GM19328 (cell line): ENCODE measurements around the gene HOXC6.
A peak's percentile ranks its signal among the peaks of the same experiment; 100 is the strongest.

Experiments
- ATAC-seq: cut with Tn5 transposase; IDR thresholded peaks from one replicate; pipeline ENCODE4 v1.9.1; 2021; ENCODE audit warnings: mild to moderate bottlenecking, moderate library complexity; ENCODE audit not compliant: unreplicated experiment

Gene HOXC6

DNA sequence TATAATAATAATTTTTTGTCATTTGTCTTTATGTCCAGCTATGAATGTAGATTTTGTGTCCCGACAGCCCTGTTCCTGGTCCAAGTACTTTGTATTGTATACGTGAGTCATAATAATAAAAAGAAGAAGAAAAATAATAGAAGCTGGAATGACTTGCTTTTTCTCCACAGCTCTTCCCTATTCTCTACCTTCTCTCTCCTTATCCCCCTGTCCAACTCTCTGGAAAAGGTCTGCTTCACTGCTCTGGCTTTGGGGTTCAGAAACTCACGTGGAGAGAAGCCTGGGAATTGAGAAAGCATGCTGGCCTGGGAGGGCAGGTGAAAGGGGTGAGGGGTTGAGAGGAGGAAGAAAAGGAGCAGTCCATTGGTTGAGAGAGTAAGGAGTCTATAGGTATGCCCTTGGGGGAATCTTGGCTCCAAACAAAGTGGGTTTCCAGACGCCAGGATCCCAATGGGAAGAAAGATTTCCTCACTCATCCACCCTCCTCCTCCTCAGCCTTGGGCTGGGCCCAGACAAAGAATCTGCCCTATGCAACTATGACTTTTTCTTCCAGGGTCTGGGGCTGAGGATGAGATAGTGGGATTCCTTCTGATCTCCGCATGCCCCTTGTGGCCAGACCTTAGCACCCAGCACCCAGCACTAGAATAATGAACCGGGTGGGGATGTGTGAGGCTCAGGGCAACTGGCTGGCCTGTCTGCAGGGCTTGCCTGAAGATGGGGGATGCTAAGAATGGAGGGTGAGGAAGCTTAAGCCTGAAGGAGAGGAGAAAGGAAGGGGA lies 15.4 kb upstream of the HOXC6 start:
- ATAC-seq = no peak

- no peak for ATAC-seq
Measured at GRCh38 chr12:54014377-54015017, 13.7 kb upstream of the HOXC6 start.

- ATAC-seq = no peak
Measured at GRCh38 chr12:54015018-54015931, 13.0 kb upstream of the HOXC6 start.

GRCh38 chr12:54016051-54016450 lies 12.2 kb upstream of the HOXC6 start:
- no peak for ATAC-seq

GRCh38 chr12:54016478-54016964 lies 11.7 kb upstream of the HOXC6 start:
- no peak for ATAC-seq

GRCh38 chr12:54017027-54017788 lies 11.0 kb upstream of the HOXC6 start:
- no peak for ATAC-seq

- ATAC-seq = peak; percentile 82
Measured at GRCh38 chr12:54017878-54018467, 10.3 kb upstream of the HOXC6 start.

- ATAC-seq = no peak
Measured at GRCh38 chr12:54018468-54018984, 9.7 kb upstream of the HOXC6 start.

DNA sequence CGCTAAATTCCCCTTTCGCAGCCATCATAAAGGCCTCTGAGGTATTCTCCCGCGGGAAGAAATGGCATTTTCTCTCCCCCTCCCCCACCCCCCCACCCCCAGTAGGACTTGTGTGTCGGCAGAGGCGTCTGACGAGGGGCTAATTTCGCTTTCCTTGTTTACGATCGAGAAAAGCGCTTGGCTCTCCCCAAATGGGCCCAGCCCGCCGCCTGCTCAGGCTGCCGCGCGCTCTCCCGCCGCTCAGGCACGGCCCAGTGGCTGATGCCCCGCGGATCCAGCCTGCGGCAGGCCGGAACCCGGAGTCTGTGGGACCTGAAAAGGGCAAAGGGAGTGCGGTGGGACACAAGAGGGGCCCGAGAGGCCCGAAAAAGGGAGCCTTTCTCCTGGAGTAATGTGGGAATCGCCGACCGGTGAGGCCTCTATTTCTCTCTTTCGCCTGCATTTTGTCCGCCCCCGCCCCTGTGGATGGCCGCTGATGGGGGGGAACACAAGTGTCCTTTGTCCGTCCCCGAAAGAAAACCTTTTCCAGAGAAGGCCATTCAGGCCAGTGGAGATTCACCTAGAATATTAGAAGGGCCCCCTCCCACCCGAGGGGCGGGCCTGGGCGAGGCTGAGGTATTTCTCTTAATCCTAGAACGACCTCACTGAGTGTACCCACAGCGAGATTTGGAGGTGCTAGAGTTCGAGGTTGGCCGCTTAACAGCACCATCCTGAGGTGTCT lies 9.0 kb upstream of the HOXC6 start:
- ATAC-seq = no peak

DNA sequence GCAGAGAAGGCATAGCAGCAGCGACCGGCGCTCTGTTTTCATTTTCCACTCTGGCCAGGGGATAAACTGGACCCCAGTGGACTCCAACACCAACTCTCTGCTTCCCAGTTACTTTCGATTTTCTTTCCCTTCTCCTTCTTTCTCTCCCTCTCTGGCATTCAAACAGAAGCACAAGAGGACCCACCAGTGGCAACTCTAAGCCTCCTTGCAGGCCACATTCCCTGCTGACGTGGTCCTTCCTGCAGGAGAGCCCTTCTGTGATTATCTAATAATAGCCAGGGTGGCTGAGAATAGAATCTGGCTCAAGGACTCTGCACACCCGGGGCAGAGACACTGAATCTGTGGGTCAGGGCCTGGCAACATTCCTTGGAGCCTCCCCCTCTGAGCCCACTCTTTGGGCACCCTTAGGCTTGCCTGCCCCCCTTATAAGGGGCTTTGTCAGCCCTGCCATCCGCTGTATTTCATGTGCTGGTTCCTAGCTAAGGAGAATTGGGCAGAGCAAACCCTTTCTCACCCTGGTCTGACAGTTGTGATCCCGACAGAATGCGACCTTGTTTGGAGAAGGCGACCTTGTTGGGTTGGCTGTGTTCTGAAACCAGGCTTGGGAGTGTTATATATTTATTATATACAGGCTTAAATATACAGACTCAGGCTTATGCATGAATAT lies 8.2 kb upstream of the HOXC6 start:
- ATAC-seq = no peak

- no peak for ATAC-seq
Measured at GRCh38 chr12:54020591-54021405, 7.4 kb upstream of the HOXC6 start.

DNA sequence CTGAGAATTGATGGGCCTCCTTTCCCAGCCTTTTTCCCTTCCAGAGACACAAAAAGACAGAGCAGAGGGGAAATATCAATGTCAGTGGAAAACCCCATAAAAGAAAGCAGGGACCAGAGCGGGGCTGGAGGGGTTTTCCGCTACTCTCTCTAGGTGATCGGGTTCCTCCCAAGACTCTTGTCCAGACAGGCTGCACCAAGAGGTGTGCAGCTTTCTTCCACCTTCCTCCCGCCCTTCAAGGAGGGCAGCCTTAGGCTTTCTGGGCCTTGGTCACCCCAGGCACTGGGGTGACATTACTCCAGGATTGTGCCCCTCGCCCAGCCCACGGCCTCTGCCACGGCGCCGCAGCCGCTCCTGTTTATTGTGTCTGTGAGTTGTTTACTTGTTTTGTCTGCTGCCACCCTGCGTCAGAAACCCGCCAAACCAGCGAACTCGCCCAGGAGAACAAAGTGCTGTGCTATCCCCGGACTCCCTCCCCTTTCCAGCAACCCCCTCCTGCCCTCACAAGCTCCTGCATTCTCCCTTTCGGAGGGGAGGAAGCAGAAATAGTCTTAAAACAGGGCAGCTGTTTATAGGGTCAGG lies 6.7 kb upstream of the HOXC6 start:
- ATAC-seq = no peak

- no peak for ATAC-seq
Measured at GRCh38 chr12:54022960-54023884, 5.0 kb upstream of the HOXC6 start.

GRCh38 chr12:54024127-54024526 lies 4.1 kb upstream of the HOXC6 start:
- ATAC-seq = no peak

DNA sequence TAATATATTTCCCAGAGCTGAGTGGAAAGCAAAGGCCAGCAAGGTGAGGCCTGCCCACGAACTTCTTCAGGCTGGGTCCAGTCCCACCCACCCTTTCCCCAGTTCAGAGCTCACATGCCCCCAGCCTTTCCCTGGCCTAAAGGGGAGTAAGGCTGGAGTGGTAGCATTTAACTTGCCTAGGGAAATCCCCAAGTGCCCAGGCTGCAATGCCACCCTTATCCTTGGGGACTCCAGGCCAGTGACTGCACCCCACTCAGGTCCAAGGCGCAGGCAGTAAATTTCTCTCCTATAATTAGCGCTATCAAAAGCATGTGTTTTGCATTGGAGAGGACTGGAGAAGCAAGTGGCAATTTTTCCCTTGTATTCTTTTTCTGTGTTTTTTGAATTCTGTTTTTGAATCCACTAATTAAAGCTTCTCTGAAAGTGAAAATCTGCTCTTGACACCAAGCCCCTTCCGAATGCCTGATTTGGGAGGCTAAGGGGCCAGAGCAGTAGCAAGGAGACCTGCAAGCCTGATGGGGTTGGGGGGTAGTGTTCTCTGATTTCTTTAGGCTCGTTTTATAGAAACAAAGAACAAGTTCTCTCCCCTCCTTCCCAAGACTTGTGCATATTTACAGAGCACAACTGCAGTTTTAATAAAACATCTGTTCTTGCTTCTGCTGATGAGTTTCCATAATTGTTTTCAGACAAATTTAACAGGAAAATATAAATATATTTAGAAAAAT lies 3.5 kb upstream of the HOXC6 start:
- ATAC-seq = no peak
